Right lobe of liver (tissue), 4 donors: ENCODE results near the gene CCDC122.

Experiments used
- POLR2A ChIP-seq: fragments of 450-650 bp; IDR thresholded peaks from one replicate; pipeline ENCODE4 v1.6.1; 2017; ENCODE audit warnings: antibody characterized with exemption, mild to moderate bottlenecking
- TF ChIP-seq, protein P1 (sequence below), 4 donors: fragments of 200-600 bp in 3 of 4; fragments of 450-650 bp in 1 of 4; IDR thresholded peaks; one replicate each; pipeline versions ENCODE4 v1.5.1 to v1.8.0; 2016 to 2022; ENCODE audit warnings: antibody characterized with exemption in 4 of 4, mild to moderate bottlenecking in 2 of 4
- donor health status: DM: no; HTN: no; CAD: no.
- donor health status: DM: no; HTN: no; CAD: no.
- donor health status: DM: no; HTN: yes; CAD: no.

DNA sequence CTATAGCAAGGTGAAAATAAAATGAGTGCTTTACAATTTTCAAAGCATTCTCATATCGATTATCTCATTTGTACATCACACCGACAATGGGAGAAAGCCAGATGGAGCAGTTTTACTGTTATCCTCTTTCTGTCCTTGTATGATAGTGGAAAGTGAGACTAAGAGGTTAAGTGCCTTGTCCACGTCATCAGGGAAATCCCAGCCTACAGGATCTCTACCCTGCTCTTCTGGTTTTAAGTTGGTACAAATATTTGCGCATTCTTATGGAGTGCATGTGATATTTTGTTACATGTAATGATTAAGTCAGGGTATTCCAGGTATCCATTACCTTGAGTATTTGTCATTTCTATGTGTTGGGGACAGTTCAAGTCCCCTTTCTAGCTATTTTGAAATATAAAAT, 80.3 kb downstream of the CCDC122 start:
- TF ChIP-seq, protein P1, sequence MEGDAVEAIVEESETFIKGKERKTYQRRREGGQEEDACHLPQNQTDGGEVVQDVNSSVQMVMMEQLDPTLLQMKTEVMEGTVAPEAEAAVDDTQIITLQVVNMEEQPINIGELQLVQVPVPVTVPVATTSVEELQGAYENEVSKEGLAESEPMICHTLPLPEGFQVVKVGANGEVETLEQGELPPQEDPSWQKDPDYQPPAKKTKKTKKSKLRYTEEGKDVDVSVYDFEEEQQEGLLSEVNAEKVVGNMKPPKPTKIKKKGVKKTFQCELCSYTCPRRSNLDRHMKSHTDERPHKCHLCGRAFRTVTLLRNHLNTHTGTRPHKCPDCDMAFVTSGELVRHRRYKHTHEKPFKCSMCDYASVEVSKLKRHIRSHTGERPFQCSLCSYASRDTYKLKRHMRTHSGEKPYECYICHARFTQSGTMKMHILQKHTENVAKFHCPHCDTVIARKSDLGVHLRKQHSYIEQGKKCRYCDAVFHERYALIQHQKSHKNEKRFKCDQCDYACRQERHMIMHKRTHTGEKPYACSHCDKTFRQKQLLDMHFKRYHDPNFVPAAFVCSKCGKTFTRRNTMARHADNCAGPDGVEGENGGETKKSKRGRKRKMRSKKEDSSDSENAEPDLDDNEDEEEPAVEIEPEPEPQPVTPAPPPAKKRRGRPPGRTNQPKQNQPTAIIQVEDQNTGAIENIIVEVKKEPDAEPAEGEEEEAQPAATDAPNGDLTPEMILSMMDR (IDR thresholded peaks at IDR 0.05): no peak
- TF ChIP-seq POLR2A: no peak
